ENCODE results near the gene ARHGDIA. TPM values are rescaled to one million over a fixed set of nuclear protein-coding genes. Genes with fewer than 3 reads are reported as not detected.

ARHGDIA gene
- total and polyA plus RNA-seq, 2 experiments from 2014 or later, result 80.7 to 295 TPM

GRCh38 chr17:81913394-81914102 is 42.4 kb upstream of the ARHGDIA start:
- Histone ChIP-seq H3K9me2 (replicated peaks; ENCODE audit: insufficient read depth) (no peaks in the 10 kb centered on the region), H3K9me3 (ENCODE audit: low read depth) (no peaks in the 10 kb centered on the region), H3K4me3 (no peak overlapping the region), H2AFZ (no peak overlapping the region), H3K79me2 (peaks cover 44% of the 10 kb centered on the region), H3K27me3 (no peaks in the 10 kb centered on the region), H3K36me3 (replicated peaks; ENCODE audit: insufficient read depth, low read depth) (no peaks in the 10 kb centered on the region), H3K4me1 (ENCODE audit: insufficient read depth) (peaks cover 32% of the 10 kb centered on the region), H4K20me1 (ENCODE audit: insufficient read depth, poor library complexity, severe bottlenecking) (peaks cover 6% of the 10 kb centered on the region), H3K4me2 (no peak overlapping the region), H3K27ac (peak overlapping the region; percentile 39)
- WGBS (ENCODE audit: low lambda C conversion rate, missing lambda C conversion rate), result 98% methylated on average over 25 of the region's 31 CpGs
- DNase-seq (ENCODE audit: low spot score), result no peak
- no peak for TF ChIP-seq CTCF (IDR thresholded peaks at IDR 0.05; ENCODE audit: poor library complexity)
- no peak for TF ChIP-seq EZH2 (IDR thresholded peaks at IDR 0.05; ENCODE audit: borderline replicate concordance)
- TF ChIP-seq EZH2phosphoT487 (IDR thresholded peaks at IDR 0.05; ENCODE audit: low read depth, severe bottlenecking, unreplicated experiment), result no peak

GRCh38 chr17:81912441-81913309 is 41.5 kb upstream of the ARHGDIA start:
- no peak overlapping the region for H3K4me3 ChIP-seq
- H3K4me1 ChIP-seq (ENCODE audit: insufficient read depth), result peaks cover 28% of the 10 kb centered on the region
- H4K20me1 ChIP-seq (ENCODE audit: insufficient read depth, poor library complexity, severe bottlenecking), result peaks cover 4% of the 10 kb centered on the region
- TF ChIP-seq EZH2 (IDR thresholded peaks at IDR 0.05; ENCODE audit: borderline replicate concordance) (no peak), CTCF (IDR thresholded peaks at IDR 0.05; ENCODE audit: poor library complexity) (no peak), EZH2phosphoT487 (IDR thresholded peaks at IDR 0.05; ENCODE audit: low read depth, severe bottlenecking, unreplicated experiment) (no peak)
- no peaks in the 10 kb centered on the region for H3K9me2 ChIP-seq (replicated peaks; ENCODE audit: insufficient read depth)
- H3K79me2 ChIP-seq, result peaks cover 47% of the 10 kb centered on the region
- no peak overlapping the region for H2AFZ ChIP-seq
- peak; percentile 75 for DNase-seq (ENCODE audit: low spot score)
- H3K4me2 ChIP-seq, result no peak overlapping the region
- 91% methylated on average over 32 of the region's 32 CpGs for WGBS (ENCODE audit: low lambda C conversion rate, missing lambda C conversion rate)
- H3K36me3 ChIP-seq (replicated peaks; ENCODE audit: insufficient read depth, low read depth), result no peaks in the 10 kb centered on the region
- no peaks in the 10 kb centered on the region for H3K27me3 ChIP-seq
- H3K27ac ChIP-seq, result peak overlapping the region; percentile 82
- H3K9me3 ChIP-seq (ENCODE audit: low read depth), result no peaks in the 10 kb centered on the region

GRCh38 chr17:81911969-81912368 is 40.8 kb upstream of the ARHGDIA start:
- Histone ChIP-seq H3K79me2 (peaks cover 41% of the 10 kb centered on the region), H3K4me2 (peak overlapping the region; percentile 79), H3K4me3 (no peak overlapping the region), H3K9me3 (ENCODE audit: low read depth) (no peaks in the 10 kb centered on the region), H4K20me1 (ENCODE audit: insufficient read depth, poor library complexity, severe bottlenecking) (peaks cover 4% of the 10 kb centered on the region), H3K9me2 (replicated peaks; ENCODE audit: insufficient read depth) (no peaks in the 10 kb centered on the region), H3K4me1 (ENCODE audit: insufficient read depth) (peaks cover 28% of the 10 kb centered on the region), H2AFZ (no peak overlapping the region), H3K27me3 (no peaks in the 10 kb centered on the region), H3K36me3 (replicated peaks; ENCODE audit: insufficient read depth, low read depth) (no peaks in the 10 kb centered on the region), H3K27ac (peak overlapping the region; percentile 82)
- DNase-seq (ENCODE audit: low spot score), result no peak
- no peak for TF ChIP-seq CTCF (IDR thresholded peaks at IDR 0.05; ENCODE audit: poor library complexity)
- 89% methylated on average over 19 of the region's 19 CpGs for WGBS (ENCODE audit: low lambda C conversion rate, missing lambda C conversion rate)

Measured in hepatocyte (in vitro differentiated cells).